Measurements from ENCODE around the gene RAB34.

Gene RAB34

DNA sequence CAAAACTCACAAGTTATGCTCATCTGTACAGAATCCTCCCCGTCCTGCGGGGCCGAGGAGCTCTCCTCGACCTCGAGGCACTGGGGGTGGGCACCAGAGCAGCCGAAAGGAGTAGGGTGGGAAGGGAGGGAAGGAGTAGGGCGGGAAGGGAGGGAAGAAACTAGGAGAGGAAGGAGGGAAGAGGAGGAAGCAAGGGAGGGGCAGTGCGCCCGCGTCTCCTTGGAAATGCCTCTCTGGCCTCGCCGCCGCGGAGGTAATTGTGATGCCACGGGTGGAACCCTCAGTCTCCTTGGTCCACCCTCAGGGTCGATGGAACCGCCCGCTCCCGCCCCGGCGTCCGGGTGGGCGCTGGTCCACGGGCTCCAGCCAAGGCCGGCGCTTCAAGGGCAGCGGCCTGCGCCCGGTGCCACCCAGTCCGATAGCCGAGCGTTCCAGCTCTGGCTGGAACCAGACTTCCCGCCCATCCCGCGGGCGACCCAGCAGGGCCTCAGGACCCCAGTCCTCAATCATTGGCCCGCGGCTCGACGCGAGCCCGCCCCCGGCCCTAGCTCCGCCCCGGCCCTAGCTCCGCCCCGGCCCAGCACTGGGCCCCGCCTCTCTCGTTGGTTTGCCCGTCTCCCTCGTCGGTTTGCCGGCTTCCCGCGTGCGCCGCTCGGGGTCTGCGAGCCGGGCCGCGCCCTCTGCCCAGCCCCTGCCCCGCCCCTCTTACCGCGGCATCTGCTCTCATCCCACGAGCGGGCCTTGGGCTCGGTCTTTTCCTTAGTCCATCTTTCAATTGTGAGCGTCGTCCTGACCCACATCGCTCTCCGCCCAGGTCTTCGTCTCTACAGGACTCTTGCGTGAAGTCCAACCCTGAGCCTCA lies 6.6 kb downstream of the RAB34 start:
- H3F3A ChIP-seq (ENCODE audit: insufficient read depth): peaks cover 9% of the 10 kb centered on the region
- H3K9me2 ChIP-seq (replicated peaks; ENCODE audit: insufficient read depth, low read length): no peaks in the 10 kb centered on the region
- no peaks in the 10 kb centered on the region for H3K36me3 ChIP-seq (ENCODE audit: low read length)
- H3K27ac ChIP-seq (ENCODE audit: low read depth, low read length): peak overlapping the region; percentile 47
- H3K4me2 ChIP-seq (ENCODE audit: low read depth, low read length, poor library complexity, severe bottlenecking): peak overlapping the region; percentile 90
- peak overlapping the region; percentile 70 for H3K4me3 ChIP-seq (ENCODE audit: insufficient read depth, low read length, poor library complexity, severe bottlenecking)
- TF ChIP-seq, protein P1, sequence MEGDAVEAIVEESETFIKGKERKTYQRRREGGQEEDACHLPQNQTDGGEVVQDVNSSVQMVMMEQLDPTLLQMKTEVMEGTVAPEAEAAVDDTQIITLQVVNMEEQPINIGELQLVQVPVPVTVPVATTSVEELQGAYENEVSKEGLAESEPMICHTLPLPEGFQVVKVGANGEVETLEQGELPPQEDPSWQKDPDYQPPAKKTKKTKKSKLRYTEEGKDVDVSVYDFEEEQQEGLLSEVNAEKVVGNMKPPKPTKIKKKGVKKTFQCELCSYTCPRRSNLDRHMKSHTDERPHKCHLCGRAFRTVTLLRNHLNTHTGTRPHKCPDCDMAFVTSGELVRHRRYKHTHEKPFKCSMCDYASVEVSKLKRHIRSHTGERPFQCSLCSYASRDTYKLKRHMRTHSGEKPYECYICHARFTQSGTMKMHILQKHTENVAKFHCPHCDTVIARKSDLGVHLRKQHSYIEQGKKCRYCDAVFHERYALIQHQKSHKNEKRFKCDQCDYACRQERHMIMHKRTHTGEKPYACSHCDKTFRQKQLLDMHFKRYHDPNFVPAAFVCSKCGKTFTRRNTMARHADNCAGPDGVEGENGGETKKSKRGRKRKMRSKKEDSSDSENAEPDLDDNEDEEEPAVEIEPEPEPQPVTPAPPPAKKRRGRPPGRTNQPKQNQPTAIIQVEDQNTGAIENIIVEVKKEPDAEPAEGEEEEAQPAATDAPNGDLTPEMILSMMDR (IDR thresholded peaks at IDR 0.05; ENCODE audit: insufficient read depth, low read length, poor library complexity, severe bottlenecking): no peak
- TF ChIP-seq EZH2phosphoT487 (conservative IDR thresholded peaks at IDR 0.05; ENCODE audit: low read length): no peak
- peak overlapping the region; percentile 69 for H3K9ac ChIP-seq (ENCODE audit: low read length)
- H2AFZ ChIP-seq (ENCODE audit: low read depth, low read length, severe bottlenecking): peak overlapping the region; percentile 88
- no peaks in the 10 kb centered on the region for H3K9me3 ChIP-seq (ENCODE audit: insufficient read depth, low read length)
- H3K79me2 ChIP-seq (ENCODE audit: insufficient read depth, low read length): no peaks in the 10 kb centered on the region
- no peaks in the 10 kb centered on the region for H3K27me3 ChIP-seq (ENCODE audit: low read length)
- H4K20me1 ChIP-seq (ENCODE audit: low read depth, low read length): no peaks in the 10 kb centered on the region

DNA sequence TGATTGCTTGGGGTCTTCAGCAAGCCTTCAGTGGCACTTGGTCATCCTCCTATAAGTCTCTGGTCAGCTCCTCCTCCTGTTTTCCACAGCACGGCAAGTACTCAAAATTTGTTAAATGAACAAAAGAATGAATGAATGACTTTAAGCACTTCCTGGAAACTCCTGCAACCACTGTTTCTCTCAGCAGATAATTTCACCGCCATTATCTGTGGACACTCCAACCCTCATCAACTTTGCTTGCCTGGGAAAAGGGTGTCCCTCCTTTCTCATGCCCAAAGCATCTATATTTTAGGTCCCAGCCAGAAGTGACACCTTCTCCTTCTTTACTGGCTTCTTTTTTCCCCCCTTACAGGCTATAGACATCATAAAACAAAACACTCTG lies 10.3 kb downstream of the RAB34 start:
- TF ChIP-seq EZH2phosphoT487 (conservative IDR thresholded peaks at IDR 0.05; ENCODE audit: low read length): no peak
- TF ChIP-seq, protein P1 (IDR thresholded peaks at IDR 0.05; ENCODE audit: insufficient read depth, low read length, poor library complexity, severe bottlenecking): no peak
- Histone ChIP-seq H3K4me3 (ENCODE audit: insufficient read depth, low read length, poor library complexity, severe bottlenecking) (no peak overlapping the region), H3K27ac (ENCODE audit: low read depth, low read length) (no peak overlapping the region), H2AFZ (ENCODE audit: low read depth, low read length, severe bottlenecking) (no peak overlapping the region), H3K9ac (ENCODE audit: low read length) (no peak overlapping the region), H3K79me2 (ENCODE audit: insufficient read depth, low read length) (no peaks in the 10 kb centered on the region), H4K20me1 (ENCODE audit: low read depth, low read length) (no peaks in the 10 kb centered on the region), H3K27me3 (ENCODE audit: low read length) (no peaks in the 10 kb centered on the region), H3F3A (ENCODE audit: insufficient read depth) (peaks cover 5% of the 10 kb centered on the region), H3K9me2 (replicated peaks; ENCODE audit: insufficient read depth, low read length) (no peaks in the 10 kb centered on the region), H3K36me3 (ENCODE audit: low read length) (no peaks in the 10 kb centered on the region), H3K9me3 (ENCODE audit: insufficient read depth, low read length) (no peaks in the 10 kb centered on the region), H3K4me2 (ENCODE audit: low read depth, low read length, poor library complexity, severe bottlenecking) (no peak overlapping the region)

- H2AFZ ChIP-seq (ENCODE audit: low read depth, low read length, severe bottlenecking): no peak overlapping the region
- no peaks in the 10 kb centered on the region for H3K9me3 ChIP-seq (ENCODE audit: insufficient read depth, low read length)
- H3K4me3 ChIP-seq (ENCODE audit: insufficient read depth, low read length, poor library complexity, severe bottlenecking): no peak overlapping the region
- no peaks in the 10 kb centered on the region for H3K9me2 ChIP-seq (replicated peaks; ENCODE audit: insufficient read depth, low read length)
- no peak overlapping the region for H3K27ac ChIP-seq (ENCODE audit: low read depth, low read length)
- no peak for TF ChIP-seq EZH2phosphoT487 (conservative IDR thresholded peaks at IDR 0.05; ENCODE audit: low read length)
- TF ChIP-seq, protein P1 (IDR thresholded peaks at IDR 0.05; ENCODE audit: insufficient read depth, low read length, poor library complexity, severe bottlenecking): no peak
- no peak overlapping the region for H3K4me2 ChIP-seq (ENCODE audit: low read depth, low read length, poor library complexity, severe bottlenecking)
- H3F3A ChIP-seq (ENCODE audit: insufficient read depth): no peaks in the 10 kb centered on the region; the same call in 1 of the 2 replicates
- H3K27me3 ChIP-seq (ENCODE audit: low read length): no peaks in the 10 kb centered on the region
- H4K20me1 ChIP-seq (ENCODE audit: low read depth, low read length): no peaks in the 10 kb centered on the region
- no peak overlapping the region for H3K9ac ChIP-seq (ENCODE audit: low read length)
- no peaks in the 10 kb centered on the region for H3K79me2 ChIP-seq (ENCODE audit: insufficient read depth, low read length)
- no peaks in the 10 kb centered on the region for H3K36me3 ChIP-seq (ENCODE audit: low read length)
Measured at GRCh38 chr17:28706471-28707338, 11.0 kb downstream of the RAB34 start.

All from SU-DHL-6 (cell line).